NCI-H524 treated with DMSO at 0.1 percent for 48 hours (cell line): ENCODE data around the gene ZHX3.

Source experiments
- DNase-seq: peaks from one replicate; lab custom pipeline; 2025; lab: John Stamatoyannopoulos, UW

Gene ZHX3

GRCh38 chr20:41300383-41300782, 17.1 kb downstream of the ZHX3 start:
- no peak for DNase-seq

GRCh38 chr20:41299899-41300298, 17.6 kb downstream of the ZHX3 start:
- no peak for DNase-seq

- no peak for DNase-seq
Measured at GRCh38 chr20:41293269-41294037, 24.1 kb downstream of the ZHX3 start.

GRCh38 chr20:41290804-41291389, 26.6 kb downstream of the ZHX3 start:
- DNase-seq, result no peak

GRCh38 chr20:41287327-41287726, 30.2 kb downstream of the ZHX3 start:
- no peak for DNase-seq

- DNase-seq, result no peak
Measured at GRCh38 chr20:41286240-41286851, 31.2 kb downstream of the ZHX3 start.

GRCh38 chr20:41279546-41280225, 37.8 kb downstream of the ZHX3 start:
- DNase-seq, result no peak

GRCh38 chr20:41278936-41279335, 38.6 kb downstream of the ZHX3 start:
- no peak for DNase-seq

GRCh38 chr20:41277049-41277448, 40.5 kb downstream of the ZHX3 start:
- DNase-seq, result no peak

- DNase-seq, result no peak
Measured at GRCh38 chr20:41276317-41276751, 41.2 kb downstream of the ZHX3 start.

GRCh38 chr20:41275301-41275731, 42.2 kb downstream of the ZHX3 start:
- DNase-seq, result no peak

- DNase-seq, result no peak
Measured at GRCh38 chr20:41274152-41274551, 43.4 kb downstream of the ZHX3 start.

GRCh38 chr20:41273445-41273844, 44.1 kb downstream of the ZHX3 start:
- no peak for DNase-seq

GRCh38 chr20:41272339-41272738, 45.2 kb downstream of the ZHX3 start:
- no peak for DNase-seq

- no peak for DNase-seq
Measured at GRCh38 chr20:41268917-41269652, 48.4 kb downstream of the ZHX3 start.

- DNase-seq, result no peak
Measured at GRCh38 chr20:41268402-41268801, 49.1 kb downstream of the ZHX3 start.

GRCh38 chr20:41265938-41266337, 51.6 kb downstream of the ZHX3 start:
- no peak for DNase-seq

- DNase-seq, result no peak
Measured at GRCh38 chr20:41264819-41265218, 52.7 kb downstream of the ZHX3 start.

- DNase-seq, result no peak
Measured at GRCh38 chr20:41261790-41262717, 55.5 kb downstream of the ZHX3 start.

GRCh38 chr20:41261260-41261659, 56.3 kb downstream of the ZHX3 start:
- no peak for DNase-seq

- DNase-seq, result no peak
Measured at GRCh38 chr20:41260734-41261220, 56.8 kb downstream of the ZHX3 start.
